ENCODE measurements around the gene RALGDS. TPM values are rescaled to one million over a fixed set of nuclear protein-coding genes. Genes with fewer than 3 reads are reported as not detected.

The RALGDS gene
- total and polyA plus RNA-seq, 9 of the 15 experiments (the other 6 are each of a cell fraction or from before 2014, with no cell fraction given): 0.75 to 43.3 (median 27.1) TPM

DNA sequence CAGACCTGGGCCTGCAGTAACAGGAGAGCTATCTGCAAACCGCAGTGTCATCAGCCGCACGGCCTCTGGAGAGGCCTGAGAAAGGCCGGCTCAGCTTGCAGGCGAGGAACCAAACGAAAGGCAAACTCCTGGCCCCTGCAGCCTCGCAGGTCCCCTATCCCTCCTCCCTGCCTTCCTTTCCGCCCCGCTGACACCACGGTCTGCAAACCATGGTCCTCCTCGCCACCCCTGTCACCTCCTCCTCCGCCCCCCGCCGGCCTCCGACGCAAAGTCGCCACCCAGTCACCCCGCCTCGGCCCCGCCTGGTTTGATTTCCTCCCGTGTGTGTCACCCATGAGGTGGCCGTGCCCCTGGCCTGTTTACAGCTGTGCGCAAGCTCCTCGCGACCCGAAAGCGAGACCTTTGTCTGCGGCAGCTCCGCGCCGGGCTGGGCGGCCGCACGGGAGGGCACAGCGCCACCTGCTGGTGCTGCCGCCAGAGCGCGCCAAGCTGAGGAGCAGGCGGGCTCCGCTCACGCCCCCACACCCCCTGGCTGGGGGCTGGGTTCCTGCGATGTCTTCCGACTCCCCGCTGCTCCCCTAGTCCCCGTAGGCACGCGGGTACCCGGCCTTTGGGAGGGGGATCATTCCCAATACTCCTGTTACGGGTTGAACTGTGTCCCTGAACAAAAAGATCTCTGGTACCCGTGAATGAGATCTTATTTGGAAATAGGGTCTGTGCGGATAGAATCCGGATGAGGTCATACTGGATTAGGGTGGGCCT lies 23.3 kb upstream of the RALGDS start (continued):
- TF ChIP-seq GTF3C2 (IDR thresholded peaks at IDR 0.05; ENCODE audit: borderline replicate concordance, extremely low read depth, insufficient read length) (no peak), U2AF1 (optimal IDR thresholded peaks at IDR 0.05; ENCODE audit: low read depth, low read length) (no peak), SP2 (IDR thresholded peaks at IDR 0.05; ENCODE audit: extremely low read depth, low read depth, low read length, poor library complexity, severe bottlenecking) (no peak), TSHZ1 (CRISPR knock-in tag; IDR thresholded peaks at IDR 0.05) (no peak), NUFIP1 (IDR thresholded peaks at IDR 0.05; ENCODE audit: partially characterized antibody) (no peak), FOXK1 (CRISPR knock-in tag; IDR thresholded peaks at IDR 0.05; ENCODE audit: borderline replicate concordance) (no peak), CAMTA2 (CRISPR knock-in tag; conservative IDR thresholded peaks at IDR 0.05) (no peak), CGGBP1 (CRISPR knock-in tag; IDR thresholded peaks at IDR 0.05) (no peak), CTCFL (IDR thresholded peaks at IDR 0.05; ENCODE audit: borderline replicate concordance, insufficient read depth, low read depth, low read length, poor library complexity, severe bottlenecking) (peak; percentile 90), TSC22D4 (tag; IDR thresholded peaks at IDR 0.05) (no peak), HMGXB4 (CRISPR knock-in tag; IDR thresholded peaks at IDR 0.05) (no peak), ZNF23 (CRISPR knock-in tag; IDR thresholded peaks at IDR 0.05) (no peak), PRMT5 (CRISPR knock-in tag; IDR thresholded peaks at IDR 0.05) (no peak), RFX5 (IDR thresholded peaks at IDR 0.05; ENCODE audit: low read depth, low read length) (no peak)
- TF ChIP-seq, protein P1, sequence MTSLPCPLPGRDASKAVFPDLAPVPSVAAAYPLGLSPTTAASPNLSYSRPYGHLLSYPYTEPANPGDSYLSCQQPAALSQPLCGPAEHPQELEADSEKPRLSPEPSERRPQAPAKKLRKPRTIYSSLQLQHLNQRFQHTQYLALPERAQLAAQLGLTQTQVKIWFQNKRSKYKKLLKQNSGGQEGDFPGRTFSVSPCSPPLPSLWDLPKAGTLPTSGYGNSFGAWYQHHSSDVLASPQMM (CRISPR knock-in tag; IDR thresholded peaks at IDR 0.05): no peak
